Vagina (tissue), 2 donors: ENCODE measurements around the gene GTF2H4.

Source experiments
- POLR2A ChIP-seq, 2 donors: fragments of 450-650 bp; IDR thresholded peaks; one replicate each; pipeline ENCODE4 v1.6.1; 2017; ENCODE audit warnings: antibody characterized with exemption in 2 of 2, mild to moderate bottlenecking in 2 of 2, moderate library complexity in 2 of 2
- TF ChIP-seq, protein P1 (sequence below), 3 experiments: fragments of 450-650 bp in 2 of 3; fragments of 200-600 bp in 1 of 3; sonication (generic) in 1 of 3; IDR thresholded peaks; one replicate each; pipeline ENCODE4 v1.5.1; 2017 to 2019; ENCODE audit warnings: antibody characterized with exemption in 3 of 3, mild to moderate bottlenecking in 2 of 3, moderate library complexity in 2 of 3

DNA sequence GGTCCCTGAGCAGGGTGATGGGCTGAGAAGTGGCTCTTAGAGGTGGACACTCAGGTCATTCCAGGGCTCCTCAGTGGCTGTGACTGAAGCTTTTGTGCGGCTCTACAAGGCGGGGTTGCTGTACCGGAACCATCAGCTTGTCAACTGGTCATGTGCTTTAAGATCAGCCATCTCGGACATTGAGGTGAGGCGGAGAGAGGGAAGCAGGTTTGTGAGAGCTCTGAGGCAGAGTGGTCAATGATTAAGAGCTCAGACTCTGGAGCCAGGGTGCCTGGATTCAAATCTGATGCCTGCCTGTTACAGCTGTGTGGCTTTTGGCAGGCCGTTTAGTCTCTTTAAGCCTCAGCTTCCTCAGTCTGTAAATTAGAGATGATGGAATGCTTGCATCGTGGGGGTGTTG, 9.0 kb downstream of the GTF2H4 start:
- no peak for TF ChIP-seq POLR2A (IDR thresholded peaks at IDR 0.05)
- TF ChIP-seq, protein P1, sequence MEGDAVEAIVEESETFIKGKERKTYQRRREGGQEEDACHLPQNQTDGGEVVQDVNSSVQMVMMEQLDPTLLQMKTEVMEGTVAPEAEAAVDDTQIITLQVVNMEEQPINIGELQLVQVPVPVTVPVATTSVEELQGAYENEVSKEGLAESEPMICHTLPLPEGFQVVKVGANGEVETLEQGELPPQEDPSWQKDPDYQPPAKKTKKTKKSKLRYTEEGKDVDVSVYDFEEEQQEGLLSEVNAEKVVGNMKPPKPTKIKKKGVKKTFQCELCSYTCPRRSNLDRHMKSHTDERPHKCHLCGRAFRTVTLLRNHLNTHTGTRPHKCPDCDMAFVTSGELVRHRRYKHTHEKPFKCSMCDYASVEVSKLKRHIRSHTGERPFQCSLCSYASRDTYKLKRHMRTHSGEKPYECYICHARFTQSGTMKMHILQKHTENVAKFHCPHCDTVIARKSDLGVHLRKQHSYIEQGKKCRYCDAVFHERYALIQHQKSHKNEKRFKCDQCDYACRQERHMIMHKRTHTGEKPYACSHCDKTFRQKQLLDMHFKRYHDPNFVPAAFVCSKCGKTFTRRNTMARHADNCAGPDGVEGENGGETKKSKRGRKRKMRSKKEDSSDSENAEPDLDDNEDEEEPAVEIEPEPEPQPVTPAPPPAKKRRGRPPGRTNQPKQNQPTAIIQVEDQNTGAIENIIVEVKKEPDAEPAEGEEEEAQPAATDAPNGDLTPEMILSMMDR (IDR thresholded peaks at IDR 0.05): no peak
